Omental fat pad (tissue), 4 donors: ENCODE data around the gene RTL1. TPM values are rescaled to one million over a fixed set of nuclear protein-coding genes. Genes with fewer than 3 reads are reported as not detected.

ENCODE experiments used
- ATAC-seq: fragments of 150-250 bp; one replicate; pipeline ENCODE4 v1.9.1; 2016; ENCODE audit warnings: mild to moderate bottlenecking, moderate library complexity; ENCODE audit not compliant: low FRiP score
- DNase-seq: peaks from one replicate; pipeline ENCODE4 v3.0.0-alpha.2; 2019; ENCODE audit warnings: low spot score
- total RNA-seq, 4 donors: library from RNA; depleted of rRNA; stranded (reverse); fragments of >200 nt; gene quantifications; one replicate each; pipeline ENCODE4 v1.1.0, GENCODE V29; 2016
- TF ChIP-seq, protein P1 (sequence below), 3 donors: fragments of 450-650 bp; IDR thresholded peaks; one replicate each; pipeline ENCODE4 v1.5.1; 2016 to 2017; ENCODE audit warnings: antibody characterized with exemption in 3 of 3, mild to moderate bottlenecking in 3 of 3, moderate library complexity in 2 of 3

RTL1 gene
- total RNA-seq, 4 donors from 2014 or later, result not detected

DNA sequence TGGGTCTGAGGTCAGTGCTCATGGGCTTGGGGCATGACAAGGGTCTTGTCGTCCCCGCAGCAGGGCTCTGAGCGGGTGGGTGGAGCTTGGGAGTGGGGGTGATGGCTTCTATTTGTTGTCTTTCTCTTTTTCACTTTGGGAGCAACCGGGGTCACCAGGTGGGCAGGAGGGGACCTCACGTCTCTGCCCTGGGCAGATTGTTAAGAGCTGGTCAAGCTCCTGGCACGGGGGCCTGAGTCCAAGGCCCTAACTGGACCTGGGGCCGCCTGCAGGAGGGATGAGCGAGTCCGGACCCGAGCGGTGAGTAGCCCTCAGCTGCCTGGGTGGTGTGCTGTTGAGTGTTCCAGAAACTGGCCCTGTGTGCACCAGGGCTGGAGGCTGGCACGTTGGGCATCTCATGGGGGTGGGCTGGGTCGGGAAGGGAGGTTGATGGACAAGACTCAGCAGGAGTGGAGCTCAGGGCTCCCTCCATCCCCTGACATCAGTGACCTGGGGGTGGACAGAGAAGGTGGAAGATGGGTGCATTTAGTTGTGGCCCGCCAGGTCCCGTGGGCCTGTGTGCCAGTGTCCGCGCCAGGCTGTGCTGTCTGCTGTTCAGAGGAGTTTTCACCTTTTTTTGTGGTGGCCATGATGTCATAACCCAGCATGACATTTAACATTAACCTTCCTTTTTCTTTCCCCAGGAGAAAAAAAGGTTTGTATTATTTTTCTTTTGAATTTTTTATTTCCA, 27.5 kb downstream of the RTL1 start:
- DNase-seq (no peak), ATAC-seq (no peak)
- TF ChIP-seq, protein P1, sequence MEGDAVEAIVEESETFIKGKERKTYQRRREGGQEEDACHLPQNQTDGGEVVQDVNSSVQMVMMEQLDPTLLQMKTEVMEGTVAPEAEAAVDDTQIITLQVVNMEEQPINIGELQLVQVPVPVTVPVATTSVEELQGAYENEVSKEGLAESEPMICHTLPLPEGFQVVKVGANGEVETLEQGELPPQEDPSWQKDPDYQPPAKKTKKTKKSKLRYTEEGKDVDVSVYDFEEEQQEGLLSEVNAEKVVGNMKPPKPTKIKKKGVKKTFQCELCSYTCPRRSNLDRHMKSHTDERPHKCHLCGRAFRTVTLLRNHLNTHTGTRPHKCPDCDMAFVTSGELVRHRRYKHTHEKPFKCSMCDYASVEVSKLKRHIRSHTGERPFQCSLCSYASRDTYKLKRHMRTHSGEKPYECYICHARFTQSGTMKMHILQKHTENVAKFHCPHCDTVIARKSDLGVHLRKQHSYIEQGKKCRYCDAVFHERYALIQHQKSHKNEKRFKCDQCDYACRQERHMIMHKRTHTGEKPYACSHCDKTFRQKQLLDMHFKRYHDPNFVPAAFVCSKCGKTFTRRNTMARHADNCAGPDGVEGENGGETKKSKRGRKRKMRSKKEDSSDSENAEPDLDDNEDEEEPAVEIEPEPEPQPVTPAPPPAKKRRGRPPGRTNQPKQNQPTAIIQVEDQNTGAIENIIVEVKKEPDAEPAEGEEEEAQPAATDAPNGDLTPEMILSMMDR (IDR thresholded peaks at IDR 0.05), result no peak

DNA sequence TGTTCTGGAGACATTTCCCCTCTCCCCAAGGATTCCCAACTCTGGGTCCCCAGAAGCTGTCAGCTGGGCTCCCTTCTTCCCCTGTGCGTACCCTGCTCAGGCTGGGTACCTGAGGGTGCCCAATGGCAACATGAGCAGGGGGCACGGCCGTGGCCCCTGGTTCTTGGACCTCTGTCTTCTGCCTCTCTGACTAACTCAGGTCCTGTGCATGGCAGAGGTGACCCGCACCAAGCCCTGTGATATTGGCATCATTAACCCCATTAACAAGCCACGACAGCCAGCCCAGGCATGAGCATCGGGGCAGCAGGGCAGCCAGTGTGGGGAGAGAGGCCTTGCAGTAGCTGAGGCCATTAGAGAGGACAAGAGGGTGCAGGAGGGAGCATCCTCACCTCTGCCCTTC, 28.4 kb downstream of the RTL1 start:
- TF ChIP-seq, protein P1 (IDR thresholded peaks at IDR 0.05), result no peak
- no peak for ATAC-seq
- DNase-seq, result no peak

DNA sequence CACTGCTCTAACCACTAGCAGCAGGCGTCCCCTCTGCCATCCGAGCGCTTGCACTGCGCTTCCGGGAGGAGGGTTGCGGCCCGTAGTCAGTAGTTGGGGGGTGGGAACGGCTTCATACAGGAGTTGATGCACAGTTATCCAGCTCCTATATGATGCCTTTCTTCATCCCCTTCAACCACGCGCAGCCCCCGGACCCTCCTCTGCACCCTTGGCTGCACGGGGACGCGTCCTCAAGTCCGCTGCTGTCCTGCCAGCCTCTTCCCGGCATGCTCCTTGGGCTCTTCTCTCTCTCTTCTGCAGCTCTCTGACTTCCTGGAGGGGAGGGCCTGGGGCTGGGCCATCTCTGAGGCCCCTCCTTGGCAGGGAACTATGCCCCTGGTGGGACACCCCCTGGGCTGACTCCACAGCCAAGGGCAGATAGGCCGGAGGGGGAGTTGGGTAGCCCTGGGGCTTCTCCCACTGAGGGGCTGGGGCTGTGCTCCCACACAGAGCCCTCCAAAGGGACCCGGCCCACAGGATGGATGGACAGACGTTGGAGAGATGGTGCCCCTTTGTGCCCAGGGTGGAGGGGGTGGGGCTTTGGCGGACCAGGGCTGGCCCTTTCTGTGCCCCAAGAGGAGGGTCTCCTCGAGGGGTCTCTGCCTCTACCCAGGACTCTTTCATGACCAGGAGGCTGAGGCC, 29.0 kb downstream of the RTL1 start:
- ATAC-seq (no peak), DNase-seq (no peak)
- TF ChIP-seq, protein P1 (IDR thresholded peaks at IDR 0.05), result no peak

DNA sequence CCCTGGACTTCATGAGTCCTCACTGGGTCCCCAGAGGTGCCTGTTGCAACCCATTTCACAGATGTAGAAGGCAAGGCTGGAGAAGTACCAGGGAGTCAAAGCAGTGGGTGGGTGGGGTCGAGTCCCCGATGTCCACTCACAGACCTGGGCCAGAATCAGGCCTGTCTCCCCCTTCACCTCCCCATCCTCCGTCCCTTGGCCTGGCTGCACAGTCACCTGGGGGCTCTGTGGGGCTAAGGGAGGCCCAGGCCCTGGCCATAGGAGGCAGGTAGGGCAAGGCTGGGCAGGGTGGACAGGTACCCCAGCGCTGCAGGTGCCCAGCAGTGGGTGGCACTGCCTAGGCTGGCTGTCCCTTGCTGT, 29.5 kb downstream of the RTL1 start:
- DNase-seq (no peak), ATAC-seq (no peak)
- TF ChIP-seq, protein P1 (IDR thresholded peaks at IDR 0.05), result no peak

DNA sequence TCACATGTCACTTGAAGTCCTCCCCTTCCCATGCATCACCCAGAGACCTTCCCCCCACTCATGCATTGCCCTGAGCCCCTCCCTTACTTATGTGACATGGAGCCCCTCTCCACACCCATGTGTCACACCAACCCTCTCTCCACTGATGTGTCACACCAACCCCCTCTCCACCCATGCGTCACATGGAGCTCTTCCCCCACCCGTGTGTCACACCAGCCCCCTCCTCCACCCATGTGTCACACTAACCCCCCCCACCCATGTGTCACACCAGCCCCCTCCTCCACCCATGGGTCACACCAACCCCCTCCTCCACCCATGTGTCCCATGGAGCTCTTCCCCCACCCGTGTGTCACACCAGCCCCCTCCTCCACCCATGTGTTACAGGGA, 30.4 kb downstream of the RTL1 start:
- DNase-seq, result no peak
- TF ChIP-seq, protein P1 (IDR thresholded peaks at IDR 0.05), result no peak
- no peak for ATAC-seq

DNA sequence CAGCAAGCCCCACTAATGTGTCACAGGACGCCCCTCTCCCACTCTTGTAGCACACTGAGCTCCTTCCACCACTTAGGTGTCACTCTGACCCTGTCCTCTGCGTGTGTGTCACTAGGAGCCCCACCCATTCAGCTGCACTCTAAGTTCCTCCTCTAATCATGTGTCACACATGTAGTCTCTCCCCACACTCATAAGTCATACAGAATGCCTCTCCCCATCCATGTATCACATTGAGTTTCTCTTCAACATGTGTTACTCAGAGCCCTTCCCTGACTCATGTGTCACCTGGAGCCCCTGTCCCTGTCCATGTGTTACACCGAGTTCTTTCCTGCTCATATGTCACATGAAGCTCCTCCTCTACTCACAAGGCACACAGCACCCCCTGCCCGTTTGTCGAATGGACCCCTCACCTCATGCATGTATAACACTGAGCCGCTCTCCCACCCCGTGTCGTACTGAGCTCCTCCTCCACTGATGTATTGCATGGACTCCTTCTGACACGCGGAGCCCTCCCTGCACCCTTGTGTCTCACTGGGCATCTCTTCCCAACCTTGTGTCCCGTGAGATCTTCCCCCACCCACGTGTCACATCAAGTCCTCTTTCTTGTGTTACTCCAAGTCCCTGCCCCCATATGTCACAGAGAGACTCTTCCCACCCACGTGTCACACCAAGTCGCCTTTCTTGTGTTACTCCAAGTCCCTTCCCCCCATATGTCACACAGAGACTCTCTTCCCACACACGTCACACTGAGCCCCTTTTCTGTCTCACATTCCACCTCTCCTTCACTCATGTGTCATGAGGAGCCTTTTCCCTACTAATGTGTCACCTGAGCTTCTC, 31.0 kb downstream of the RTL1 start:
- TF ChIP-seq, protein P1 (IDR thresholded peaks at IDR 0.05), result no peak
- ATAC-seq (peak; percentile 10), DNase-seq (no peak)
